ENCODE results near the gene HNRNPCL1. TPM values are rescaled to one million over a fixed set of nuclear protein-coding genes. Genes with fewer than 3 reads are reported as not detected.
"Not testable (repeated sequence)": the region's sequence is repeated elsewhere in the genome, so short reads cannot be mapped to it uniquely, and the experiment has no call there.

Gene HNRNPCL1
- not detected in 2 replicates for total RNA-seq (2021; fragmentation: NEBNext Ultra II Directional; extraction: Animal tissue kit (Norgen Biotek cat#: 25700))
- not detected in 2 replicates for polyA plus RNA-seq (2011; rRNA removed)
- not detected for polyA plus RNA-seq (2011; cell fraction: cytosol; rRNA removed)
- polyA plus RNA-seq (2011; cell fraction: nucleus; rRNA removed): not detected
- not detected in 4 replicates for polyA plus RNA-seq (2012, experiment 1 of 2)
- not detected for polyA plus RNA-seq (2012, experiment 2 of 2)
- polyA plus RNA-seq (2013, experiment 1 of 2): not detected
- polyA plus RNA-seq (2013, experiment 2 of 2): not detected
- not detected in 2 replicates for polyA minus RNA-seq (2011; rRNA and poly(A)+ RNA removed)
- polyA minus RNA-seq (2011; cell fraction: cytosol; rRNA and poly(A)+ RNA removed): not detected
- polyA minus RNA-seq (2011; cell fraction: nucleus; rRNA and poly(A)+ RNA removed): not detected
- long read RNA-seq, experiment 1: 0 reads
- long read RNA-seq, experiment 2: 0 reads

- DNase-seq (ENCODE audit: low read depth in 1 of 2, low spot score in 2 of 2); POLR2A ChIA-PET (ENCODE audit: partially characterized antibody); H3K56ac ChIP-seq (replicated peaks; ENCODE audit: insufficient read length, low read depth, low read length); H3K4me1 ChIP-seq (replicated peaks in 1 of 4; ENCODE audit: control insufficient read depth in 3 of 4, insufficient read depth in 4 of 4, low read length in 3 of 4); H3K14ac ChIP-seq (ENCODE audit: insufficient read length); H3K4ac ChIP-seq (replicated peaks; ENCODE audit: insufficient read length, low read depth, low read length); H3K23me2 ChIP-seq (ENCODE audit: low read depth, low read length); H2BK120ac ChIP-seq (replicated peaks; ENCODE audit: low read depth, low read length); H3K23ac ChIP-seq (ENCODE audit: insufficient read length); H3K9ac ChIP-seq (replicated peaks in 1 of 4; ENCODE audit: extremely low read depth in 1 of 4, low read depth in 3 of 4, low read length in 3 of 4); H4K20me1 ChIP-seq (replicated peaks in 1 of 2; ENCODE audit: control insufficient read depth in 1 of 2, insufficient read depth in 2 of 2, low read length in 2 of 2); H3K79me2 ChIP-seq (ENCODE audit: control insufficient read depth in 1 of 2, insufficient read depth in 2 of 2, low read length in 2 of 2); H4K8ac ChIP-seq (ENCODE audit: extremely low read depth, insufficient read depth, low read length); H3K18ac ChIP-seq (ENCODE audit: extremely low read depth, low read length); CTCF ChIA-PET (ENCODE audit: partially characterized antibody); H2BK5ac ChIP-seq (ENCODE audit: low read depth, low read length); H3K4me2 ChIP-seq (ENCODE audit: insufficient read depth in 1 of 2, low read depth in 2 of 2, low read length in 2 of 2); H4K91ac ChIP-seq (replicated peaks; ENCODE audit: insufficient read length, low read length); H3K36me3 ChIP-seq (ENCODE audit: control insufficient read depth in 2 of 4, insufficient read depth in 4 of 4, low read length in 3 of 4); H2AFZ ChIP-seq (ENCODE audit: low read length); H2AK5ac ChIP-seq (ENCODE audit: low read depth, low read length); H3K27ac ChIP-seq (ENCODE audit: low read depth, low read length); H2BK15ac ChIP-seq (ENCODE audit: low read length); H3K27me3 ChIP-seq (replicated peaks in 1 of 4; ENCODE audit: control insufficient read depth in 3 of 4, extremely low read depth in 1 of 4, insufficient read depth in 3 of 4, low read length in 3 of 4); H3K4me3 ChIP-seq (ENCODE audit: extremely low read depth in 1 of 4, insufficient read depth in 2 of 4, low read depth in 3 of 4, low read length in 4 of 4); H3K79me1 ChIP-seq (ENCODE audit: low read depth, low read length); H2BK12ac ChIP-seq (ENCODE audit: low read depth, low read length); FAIRE-seq; H2BK20ac ChIP-seq (ENCODE audit: low read length); H4K5ac ChIP-seq (ENCODE audit: insufficient read length, low read depth, low read length): not testable (repeated sequence)
- 68% methylated on average over 7 of the region's 7 CpGs; no CpG with 5 or more reads in 1 of the 2 experiments for WGBS, 2 experiments (ENCODE audit: extremely low coverage in 1 of 2, insufficient coverage in 1 of 2, insufficient read length in 1 of 2, insufficient replicate concordance in 2 of 2, low coverage in 1 of 2, low lambda C conversion rate in 2 of 2, missing lambda C conversion rate in 1 of 2)
- peaks cover 16 to 52% of the 10 kb centered on the region in 2 experiments for H3K9me3 ChIP-seq (ENCODE audit: insufficient read depth in 2 of 2, low read depth in 1 of 2, low read length in 1 of 2)
These were observed at the start of gene HNRNPCL1 for GRCh38 chr1:12848620-12849019. Gene HNRNPCL1 (minus strand): TSS chr1:12848720. CDS start chr1:12848289, 431 bp downstream.

- H2BK5ac ChIP-seq (ENCODE audit: low read depth, low read length): not testable (repeated sequence)
These were observed 49.6 kb upstream of the HNRNPCL1 start, which contains the start of gene PRAMEF10 for GRCh38 chr1:12898170-12898569. Gene PRAMEF10 (minus strand): TSS chr1:12898270. CDS start chr1:12895847, 2,423 bp downstream.

More at GRCh38 chr1:12898170-12898569, 49.6 kb upstream of the HNRNPCL1 start, which contains the start of gene PRAMEF10:
- H3K23me2 ChIP-seq (ENCODE audit: low read depth, low read length); H2BK15ac ChIP-seq (ENCODE audit: low read length); DNase-seq (ENCODE audit: low read depth in 1 of 2, low spot score in 2 of 2); H2BK20ac ChIP-seq (ENCODE audit: low read length); H2AFZ ChIP-seq (ENCODE audit: low read length); H3K18ac ChIP-seq (ENCODE audit: extremely low read depth, low read length); H3K4me2 ChIP-seq (ENCODE audit: insufficient read depth in 1 of 2, low read depth in 2 of 2, low read length in 2 of 2); H3K79me2 ChIP-seq (ENCODE audit: control insufficient read depth in 1 of 2, insufficient read depth in 2 of 2, low read length in 2 of 2); CTCF ChIA-PET (ENCODE audit: partially characterized antibody); H3K56ac ChIP-seq (replicated peaks; ENCODE audit: insufficient read length, low read depth, low read length); H3K4me3 ChIP-seq (ENCODE audit: extremely low read depth in 1 of 4, insufficient read depth in 2 of 4, low read depth in 3 of 4, low read length in 4 of 4); H3K23ac ChIP-seq (ENCODE audit: insufficient read length); H3K9ac ChIP-seq (replicated peaks in 1 of 4; ENCODE audit: extremely low read depth in 1 of 4, low read depth in 3 of 4, low read length in 3 of 4); FAIRE-seq; H4K20me1 ChIP-seq (replicated peaks in 1 of 2; ENCODE audit: control insufficient read depth in 1 of 2, insufficient read depth in 2 of 2, low read length in 2 of 2); H2BK120ac ChIP-seq (replicated peaks; ENCODE audit: low read depth, low read length); H4K5ac ChIP-seq (ENCODE audit: insufficient read length, low read depth, low read length); H3K27ac ChIP-seq (ENCODE audit: low read depth, low read length); H4K91ac ChIP-seq (replicated peaks; ENCODE audit: insufficient read length, low read length); H3K27me3 ChIP-seq (replicated peaks in 1 of 4; ENCODE audit: control insufficient read depth in 3 of 4, extremely low read depth in 1 of 4, insufficient read depth in 3 of 4, low read length in 3 of 4); H3K9me3 ChIP-seq (ENCODE audit: insufficient read depth in 2 of 2, low read depth in 1 of 2, low read length in 1 of 2); H3K14ac ChIP-seq (ENCODE audit: insufficient read length); H4K8ac ChIP-seq (ENCODE audit: extremely low read depth, insufficient read depth, low read length); POLR2A ChIA-PET (ENCODE audit: partially characterized antibody); H2BK12ac ChIP-seq (ENCODE audit: low read depth, low read length); H3K4me1 ChIP-seq (replicated peaks in 1 of 4; ENCODE audit: control insufficient read depth in 3 of 4, insufficient read depth in 4 of 4, low read length in 3 of 4); H2AK5ac ChIP-seq (ENCODE audit: low read depth, low read length); H3K79me1 ChIP-seq (ENCODE audit: low read depth, low read length); H3K36me3 ChIP-seq (ENCODE audit: control insufficient read depth in 2 of 4, insufficient read depth in 4 of 4, low read length in 3 of 4); H3K4ac ChIP-seq (replicated peaks; ENCODE audit: insufficient read length, low read depth, low read length): not testable (repeated sequence)
- WGBS, 2 experiments (ENCODE audit: extremely low coverage in 1 of 2, insufficient coverage in 1 of 2, insufficient read length in 1 of 2, insufficient replicate concordance in 2 of 2, low coverage in 1 of 2, low lambda C conversion rate in 2 of 2, missing lambda C conversion rate in 1 of 2): 100% methylated on average over 1 of the region's 1 CpG; no CpG with 5 or more reads in 1 of the 2 experiments

Measured in H1 (cell line).